Measurements from ENCODE around the gene AMH. TPM values are rescaled to one million over a fixed set of nuclear protein-coding genes. Genes with fewer than 3 reads are reported as not detected.

AMH gene
- total RNA-seq, 1 donor from 2014 or later: 0.86 TPM

DNA sequence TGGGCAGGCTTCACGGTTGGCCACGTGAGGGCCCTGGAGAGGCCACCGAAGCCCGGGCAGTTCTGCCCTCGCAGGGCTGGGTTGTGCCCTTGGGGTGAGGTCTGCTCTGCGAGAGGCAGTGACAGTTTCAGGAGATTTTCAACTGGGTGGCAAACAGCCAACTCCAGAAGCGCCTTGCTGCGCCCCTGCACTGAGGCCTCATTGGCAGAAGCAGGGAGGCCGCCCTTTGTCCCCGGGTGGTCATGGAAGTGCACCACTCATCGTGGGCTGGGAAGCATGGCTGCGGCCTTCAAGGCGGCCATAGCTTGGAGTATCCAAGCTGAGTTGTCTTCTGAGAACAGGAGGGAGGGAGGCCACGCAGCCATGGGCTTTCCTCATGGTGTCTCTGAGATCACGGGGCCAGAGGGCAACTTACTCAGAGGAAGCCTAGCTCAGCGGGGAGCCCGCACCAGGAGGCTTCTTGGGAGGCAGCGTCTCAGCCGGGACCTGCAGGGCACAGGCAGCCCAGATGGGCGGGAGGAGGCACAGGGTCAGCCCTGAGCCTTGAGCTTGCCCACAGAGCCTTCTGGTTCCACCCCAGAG lies 27.8 kb upstream of the AMH start:
- DNase-seq (ENCODE audit: low read depth, low spot score): no peak

DNA sequence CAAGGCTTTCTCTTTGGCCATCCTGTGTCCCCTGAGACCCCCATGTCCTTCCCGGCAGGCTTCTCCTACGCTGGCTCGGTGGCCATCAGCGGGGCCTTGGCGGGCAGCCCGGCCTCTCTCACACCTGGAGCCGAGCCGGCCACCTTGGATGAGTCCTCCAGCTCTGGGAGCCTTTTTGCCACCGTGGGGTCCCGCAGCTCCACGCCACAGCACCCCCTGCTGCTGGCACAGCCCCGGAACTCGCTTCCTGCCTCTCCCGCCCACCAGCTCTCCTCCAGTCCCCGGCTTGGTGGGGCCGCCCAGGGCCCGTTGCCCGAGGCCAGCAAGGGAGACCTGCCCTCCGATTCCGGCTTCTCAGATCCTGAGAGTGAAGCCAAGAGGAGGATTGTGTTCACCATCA lies 27.2 kb upstream of the AMH start:
- DNase-seq (ENCODE audit: low read depth, low spot score): no peak

DNA sequence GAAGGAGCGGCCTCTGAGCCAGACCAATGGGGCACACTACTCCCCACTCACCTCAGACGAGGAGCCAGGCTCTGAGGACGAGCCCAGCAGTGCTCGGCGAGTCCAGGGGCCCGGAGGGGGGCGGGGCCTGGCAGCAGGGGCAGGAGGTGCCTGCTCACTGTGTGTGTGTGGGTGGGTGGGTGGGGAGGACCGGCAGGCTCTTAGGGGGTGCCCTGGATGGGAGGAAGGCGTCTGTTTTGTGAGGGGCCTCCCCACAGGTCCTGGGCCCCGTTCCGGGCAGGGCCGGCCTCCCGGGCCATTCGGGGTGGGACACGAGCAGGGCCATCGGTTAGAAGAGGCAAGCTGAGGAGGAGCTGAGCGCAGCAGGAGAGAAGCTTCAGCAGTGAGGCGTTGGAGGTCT lies 25.7 kb upstream of the AMH start:
- DNase-seq (ENCODE audit: low read depth, low spot score): no peak

DNA sequence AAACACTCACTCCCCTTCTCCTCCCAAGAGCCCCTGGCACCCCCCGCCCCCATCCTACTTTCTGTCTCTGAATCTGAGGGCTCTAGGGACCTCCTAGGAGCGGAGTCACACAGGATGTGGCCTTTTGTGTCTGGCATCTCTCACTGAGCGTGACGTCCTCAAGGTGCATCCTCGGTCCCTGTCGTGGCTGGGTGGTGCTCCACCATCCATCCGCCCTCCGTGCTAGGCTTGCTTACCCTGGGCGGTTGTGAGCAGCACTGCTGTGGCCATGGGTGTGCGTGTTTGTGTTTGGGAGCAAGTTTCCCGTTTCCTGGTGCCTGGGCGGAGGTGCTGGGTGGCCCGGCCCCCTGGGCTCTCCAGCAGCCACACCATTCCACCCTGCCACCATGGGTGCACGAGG lies 25.2 kb upstream of the AMH start:
- DNase-seq (ENCODE audit: low read depth, low spot score): no peak

DNA sequence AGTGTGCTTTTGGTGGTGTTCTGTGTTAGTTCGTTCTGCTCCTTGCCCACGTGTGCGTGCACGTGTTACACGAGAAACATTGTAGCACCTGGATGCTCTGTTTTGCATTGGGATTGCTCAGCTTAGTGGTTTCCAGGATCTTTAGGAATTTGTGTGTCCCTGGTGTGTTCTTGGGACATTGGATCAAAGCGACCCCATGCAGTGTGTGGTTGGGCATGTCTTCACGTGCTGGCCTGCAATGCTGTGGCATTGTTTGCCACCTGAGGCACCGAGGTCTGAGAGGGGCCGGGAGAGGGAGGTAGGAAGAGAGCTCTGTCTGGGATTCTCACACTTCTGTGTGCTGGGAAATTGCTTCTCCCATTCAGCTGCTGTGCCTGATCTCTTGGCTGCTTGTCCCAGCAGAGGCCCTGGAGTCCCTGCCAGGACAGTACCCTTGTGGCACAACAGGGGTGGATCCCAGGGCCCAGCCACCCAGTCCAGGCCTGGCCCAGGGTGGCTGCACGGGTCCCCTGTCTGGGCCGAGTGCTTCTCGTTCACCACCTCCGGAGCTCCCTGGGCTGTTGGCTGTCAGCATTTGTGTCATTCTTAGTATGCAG lies 24.3 kb upstream of the AMH start:
- no peak for DNase-seq (ENCODE audit: low read depth, low spot score)

DNA sequence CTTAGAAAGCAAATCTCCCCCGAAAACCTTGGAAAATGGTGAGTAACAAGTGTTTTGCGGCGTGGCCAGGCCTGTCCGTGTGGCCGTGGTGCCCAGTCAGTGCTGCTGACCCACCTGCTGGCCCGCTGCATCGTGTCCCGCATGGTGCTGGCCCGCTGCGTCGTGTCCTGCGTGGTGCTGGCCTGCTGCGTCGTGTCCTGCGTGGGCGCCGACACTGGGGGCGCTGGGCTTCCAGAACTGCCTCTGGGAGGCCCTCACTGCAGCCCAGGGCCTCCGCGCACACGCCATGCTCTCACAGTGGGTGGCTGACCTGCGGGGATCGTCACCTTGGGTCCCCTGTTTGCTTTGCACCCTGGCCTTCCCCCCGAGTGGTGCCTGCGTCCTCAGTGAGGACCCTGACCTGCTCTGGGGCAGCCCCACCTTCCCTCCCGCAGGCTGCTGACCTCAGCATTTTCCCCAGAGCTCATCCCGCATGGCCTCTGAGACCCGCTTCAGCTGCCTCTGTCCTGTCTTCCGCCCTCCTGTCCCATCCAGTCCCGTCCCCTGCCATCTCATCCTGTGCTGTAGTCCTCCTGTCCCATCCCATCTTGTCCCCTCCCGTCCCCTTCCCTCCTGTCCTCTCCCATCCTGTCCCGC lies 23.6 kb upstream of the AMH start:
- DNase-seq (ENCODE audit: low read depth, low spot score): no peak

DNA sequence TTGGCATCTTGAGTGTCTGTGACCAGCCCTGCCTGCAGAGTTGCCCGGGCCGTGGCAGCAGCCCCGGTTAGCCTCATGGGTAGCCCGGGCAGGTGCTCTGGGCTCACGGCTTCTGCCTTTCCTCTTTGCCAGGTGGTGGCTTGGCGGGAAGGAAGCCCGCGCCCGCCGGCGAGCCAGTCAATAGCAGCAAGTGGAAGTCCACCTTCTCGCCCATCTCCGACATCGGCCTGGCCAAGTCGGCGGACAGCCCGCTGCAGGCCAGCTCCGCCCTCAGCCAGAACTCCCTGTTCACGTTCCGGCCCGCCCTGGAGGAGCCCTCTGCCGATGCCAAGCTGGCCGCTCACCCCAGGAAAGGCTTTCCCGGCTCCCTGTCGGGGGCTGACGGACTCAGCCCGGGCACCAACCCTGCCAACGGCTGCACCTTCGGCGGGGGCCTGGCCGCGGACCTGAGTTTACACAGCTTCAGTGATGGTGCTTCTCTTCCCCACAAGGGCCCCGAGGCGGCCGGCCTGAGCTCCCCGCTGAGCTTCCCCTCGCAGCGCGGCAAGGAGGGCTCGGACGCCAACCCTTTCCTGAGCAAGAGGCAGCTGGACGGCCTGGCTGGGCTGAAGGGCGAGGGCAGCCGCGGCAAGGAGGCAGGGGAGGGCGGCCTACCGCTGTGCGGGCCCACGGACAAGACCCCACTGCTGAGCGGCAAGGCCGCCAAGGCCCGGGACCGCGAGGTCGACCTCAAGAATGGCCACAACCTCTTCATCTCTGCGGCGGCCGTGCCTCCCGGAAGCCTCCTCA lies 22.9 kb upstream of the AMH start:
- DNase-seq (ENCODE audit: low read depth, low spot score): no peak

DNA sequence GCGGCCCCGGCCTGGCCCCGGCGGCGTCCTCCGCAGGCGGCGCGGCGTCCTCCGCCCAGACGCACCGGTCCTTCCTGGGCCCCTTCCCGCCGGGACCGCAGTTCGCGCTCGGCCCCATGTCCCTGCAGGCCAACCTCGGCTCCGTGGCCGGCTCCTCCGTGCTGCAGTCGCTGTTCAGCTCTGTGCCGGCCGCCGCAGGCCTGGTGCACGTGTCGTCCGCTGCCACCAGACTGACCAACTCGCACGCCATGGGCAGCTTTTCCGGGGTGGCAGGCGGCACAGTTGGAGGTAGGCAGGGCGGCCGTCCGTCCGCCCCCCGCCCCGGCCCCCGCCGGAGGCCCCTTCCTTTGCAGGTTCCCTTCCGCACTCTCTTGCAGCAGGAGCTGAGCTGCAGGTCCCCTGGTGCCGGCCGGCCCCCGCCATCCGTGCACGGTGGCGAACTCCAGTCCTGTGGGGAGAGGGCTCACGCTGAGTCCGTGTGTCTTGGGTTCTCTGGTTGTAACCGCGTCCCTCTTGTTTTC lies 22.2 kb upstream of the AMH start:
- no peak for DNase-seq (ENCODE audit: low read depth, low spot score)

DNA sequence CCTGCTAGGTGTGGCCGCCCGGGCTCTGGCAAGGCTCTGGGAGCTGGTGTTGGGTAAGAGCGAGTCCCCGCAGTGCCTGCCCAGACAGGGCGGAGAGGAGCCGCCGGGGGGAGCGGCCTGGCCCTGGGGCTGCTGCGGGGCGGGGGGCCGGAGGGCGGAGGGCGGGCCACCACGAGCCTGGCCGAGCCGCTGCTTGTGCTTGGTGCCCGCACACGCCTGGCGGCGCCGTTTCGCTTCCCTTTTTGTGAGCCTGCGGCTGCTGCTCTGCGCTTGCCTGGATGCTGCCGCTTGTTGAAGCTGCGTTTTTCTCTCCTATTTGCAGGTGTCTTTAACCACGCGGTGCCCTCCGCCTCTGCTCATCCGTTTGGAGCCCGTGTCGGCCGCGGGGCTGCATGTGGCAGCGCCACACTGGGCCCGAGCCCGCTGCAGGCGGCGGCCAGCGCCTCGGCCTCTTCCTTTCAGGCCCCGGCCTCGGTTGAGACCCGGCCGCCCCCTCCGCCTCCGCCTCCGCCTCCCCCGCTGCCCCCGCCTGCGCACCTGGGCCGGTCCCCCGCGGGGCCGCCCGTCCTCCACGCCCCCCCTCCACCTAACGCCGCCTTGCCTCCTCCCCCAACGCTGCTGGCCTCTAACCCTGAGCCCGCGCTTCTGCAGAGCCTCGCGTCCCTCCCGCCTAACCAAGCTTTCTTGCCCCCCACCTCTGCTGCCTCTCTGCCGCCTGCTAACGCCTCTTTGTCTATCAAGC lies 21.5 kb upstream of the AMH start:
- DNase-seq (ENCODE audit: low read depth, low spot score): no peak

DNA sequence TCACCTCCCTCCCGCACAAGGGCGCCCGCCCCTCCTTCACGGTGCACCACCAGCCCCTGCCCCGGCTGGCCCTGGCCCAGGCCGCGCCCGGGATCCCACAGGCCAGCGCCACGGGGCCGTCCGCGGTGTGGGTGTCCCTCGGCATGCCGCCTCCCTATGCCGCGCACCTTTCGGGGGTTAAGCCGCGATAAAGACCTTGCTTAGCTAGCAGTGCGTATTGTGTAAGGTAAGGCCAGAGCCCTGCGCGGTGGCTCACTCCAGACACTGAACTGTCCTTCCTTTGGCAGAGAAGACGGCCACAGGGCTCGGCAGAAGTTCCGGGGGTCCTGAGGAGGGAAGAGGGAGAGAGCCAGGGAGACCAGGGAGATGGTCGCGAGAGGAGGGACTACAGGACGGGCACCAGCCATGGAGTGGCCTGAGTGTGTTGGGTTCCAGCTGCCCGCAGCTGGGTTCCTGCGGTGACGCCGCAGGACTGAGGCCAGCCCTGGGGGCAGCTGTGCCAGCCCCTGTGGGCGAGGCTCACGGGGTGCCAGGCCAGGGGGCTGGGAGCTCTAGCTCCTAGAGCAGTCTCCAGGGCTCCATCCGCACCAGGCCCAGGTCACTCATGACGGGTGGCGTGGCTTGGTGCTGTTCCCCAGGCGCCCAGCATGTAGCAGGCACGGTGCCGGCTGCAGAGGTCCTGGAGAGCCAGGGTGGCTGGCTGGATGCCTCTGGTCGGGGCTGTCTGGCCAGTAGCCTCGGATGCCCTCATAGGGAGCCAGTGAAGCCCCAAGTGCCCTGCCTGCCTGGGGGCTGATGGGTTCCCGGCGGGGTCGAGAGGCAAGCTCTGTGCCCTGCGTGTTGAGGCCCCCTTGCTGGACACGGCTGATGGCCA lies 20.7 kb upstream of the AMH start:
- DNase-seq (ENCODE audit: low read depth, low spot score): no peak

DNA sequence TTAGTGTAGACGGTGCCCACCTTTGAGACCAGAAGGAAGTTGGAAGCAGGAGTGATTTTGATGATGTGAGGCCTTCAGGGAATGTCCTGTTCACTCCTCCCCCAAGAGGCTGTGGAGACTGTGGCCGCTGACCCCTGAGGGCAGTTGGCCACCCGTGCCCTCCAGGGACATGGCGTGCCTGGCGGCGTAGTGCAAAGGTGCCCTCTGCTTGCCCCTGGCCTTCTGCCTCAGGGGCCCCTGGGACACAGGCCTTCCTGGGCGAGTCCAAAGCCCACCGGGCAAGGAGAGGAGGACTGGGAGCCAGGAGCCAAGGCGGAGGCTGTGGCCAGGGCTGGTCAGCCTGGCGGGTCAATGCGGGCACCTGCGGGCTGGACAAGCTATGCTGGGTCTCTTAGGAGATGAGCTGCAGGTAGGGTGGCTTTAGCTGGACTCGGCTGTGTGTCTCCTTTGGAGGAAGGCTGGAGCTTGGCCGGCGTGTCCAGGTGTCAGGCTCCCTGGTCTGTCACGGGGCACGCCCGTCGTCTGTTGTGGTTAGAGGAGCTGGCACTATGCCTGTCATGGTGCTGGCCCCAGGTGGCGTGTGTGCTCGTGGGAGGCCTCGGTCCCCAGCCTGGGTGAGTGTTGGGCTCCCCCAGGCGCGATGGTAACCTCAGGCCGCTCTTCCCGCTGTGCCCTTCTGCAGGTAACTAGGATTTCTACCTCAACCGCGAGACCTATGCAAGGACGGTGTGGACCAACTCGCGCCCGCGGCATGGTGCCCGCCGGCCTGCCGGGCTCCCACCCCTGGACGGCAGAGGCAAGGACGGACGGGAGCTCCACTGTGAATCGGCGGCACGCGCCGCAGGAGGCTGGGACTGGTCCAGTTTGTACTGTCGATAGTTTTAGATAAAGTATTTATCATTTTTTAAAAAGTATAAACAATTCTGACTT lies 19.8 kb upstream of the AMH start:
- DNase-seq (ENCODE audit: low read depth, low spot score): no peak

DNA sequence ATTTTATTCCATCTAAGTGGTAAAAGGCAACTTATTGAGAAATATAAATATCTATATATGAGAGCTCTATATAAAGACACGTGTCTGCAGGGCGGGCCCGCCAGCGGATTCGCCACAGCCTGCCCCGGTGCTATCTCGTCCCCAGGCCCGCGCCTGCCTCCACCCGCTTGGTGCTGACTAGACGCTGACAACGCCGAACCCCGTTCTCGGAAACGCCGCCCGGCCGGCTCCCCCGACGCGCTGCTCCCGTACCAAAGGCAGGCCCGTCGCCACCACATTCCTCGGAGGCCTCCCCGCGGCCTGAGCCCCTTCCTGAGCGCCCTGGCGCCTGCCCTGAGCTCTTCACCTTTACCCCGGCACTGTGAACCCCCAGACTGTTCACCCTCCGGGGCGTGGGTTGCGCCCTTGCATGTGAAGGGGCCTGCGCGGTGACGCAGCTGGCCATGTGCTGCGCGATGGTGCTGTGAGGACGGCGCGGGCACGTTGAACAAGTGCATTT lies 19.0 kb upstream of the AMH start:
- no peak for DNase-seq (ENCODE audit: low read depth, low spot score)

DNA sequence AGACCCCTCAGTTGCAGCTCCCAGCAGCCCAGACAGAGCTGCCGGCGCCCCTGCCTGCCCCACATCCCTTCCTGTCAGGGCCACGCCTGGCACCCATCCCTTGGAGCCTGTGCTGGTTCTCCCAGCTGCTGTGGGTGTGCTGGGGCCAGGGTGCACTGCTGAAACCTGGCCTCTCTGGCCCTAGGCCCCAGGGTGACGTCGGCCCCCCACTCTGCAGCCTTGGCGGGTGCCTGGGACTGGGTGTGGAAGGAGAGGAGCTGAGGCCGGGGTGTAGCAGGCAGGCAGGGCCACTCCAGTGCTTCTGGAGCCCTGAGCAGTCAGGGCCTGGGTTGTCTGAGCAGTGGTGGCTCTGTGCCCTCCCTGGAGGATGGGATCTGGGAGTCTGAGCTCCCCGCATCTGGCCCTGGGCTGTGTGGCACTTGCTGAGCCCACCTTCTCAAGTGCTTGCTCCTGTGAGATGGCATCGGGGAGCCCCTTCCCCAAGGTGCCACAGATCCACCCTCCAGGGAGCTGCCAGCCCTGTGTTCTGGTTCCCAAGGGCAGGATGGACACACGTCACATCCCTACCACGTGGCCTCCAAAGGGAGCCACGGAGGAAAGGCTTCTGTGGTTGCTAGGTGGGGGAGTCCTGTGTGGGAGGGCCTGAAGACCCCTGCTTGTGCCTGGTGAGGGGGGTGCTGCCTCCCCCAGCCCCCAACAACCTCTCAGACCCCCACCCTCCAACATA lies 18.2 kb upstream of the AMH start:
- DNase-seq (ENCODE audit: low read depth, low spot score): no peak

DNA sequence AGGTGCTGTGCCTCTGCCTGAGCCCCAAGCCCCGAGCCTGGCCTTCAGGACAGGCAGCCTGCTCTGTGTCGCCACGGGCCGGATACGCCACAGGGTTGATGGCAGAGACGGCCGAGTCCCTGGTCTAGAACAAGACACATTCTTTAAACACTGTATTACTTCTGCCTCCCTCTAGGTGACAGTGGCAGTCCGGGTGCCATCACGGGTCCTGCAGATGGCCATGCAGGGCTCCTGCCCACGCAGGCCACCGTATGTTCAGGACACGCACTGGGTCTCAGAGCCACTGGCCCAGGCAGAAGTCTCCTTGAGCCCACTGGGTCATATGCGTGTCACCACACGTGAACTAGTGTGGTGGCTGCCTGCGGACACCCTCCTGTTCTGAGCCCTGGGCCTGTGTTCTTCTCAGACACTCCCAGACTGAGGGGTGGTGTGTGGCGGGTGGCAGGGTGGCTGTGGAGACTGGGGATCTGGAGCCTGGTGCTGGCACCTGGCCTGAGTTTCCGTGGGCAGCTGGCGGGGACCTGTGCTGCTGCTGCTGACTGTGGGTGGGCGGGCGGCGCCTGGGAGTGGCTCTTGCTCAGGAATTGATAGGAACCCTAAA lies 17.4 kb upstream of the AMH start:
- no peak for DNase-seq (ENCODE audit: low read depth, low spot score)

DNA sequence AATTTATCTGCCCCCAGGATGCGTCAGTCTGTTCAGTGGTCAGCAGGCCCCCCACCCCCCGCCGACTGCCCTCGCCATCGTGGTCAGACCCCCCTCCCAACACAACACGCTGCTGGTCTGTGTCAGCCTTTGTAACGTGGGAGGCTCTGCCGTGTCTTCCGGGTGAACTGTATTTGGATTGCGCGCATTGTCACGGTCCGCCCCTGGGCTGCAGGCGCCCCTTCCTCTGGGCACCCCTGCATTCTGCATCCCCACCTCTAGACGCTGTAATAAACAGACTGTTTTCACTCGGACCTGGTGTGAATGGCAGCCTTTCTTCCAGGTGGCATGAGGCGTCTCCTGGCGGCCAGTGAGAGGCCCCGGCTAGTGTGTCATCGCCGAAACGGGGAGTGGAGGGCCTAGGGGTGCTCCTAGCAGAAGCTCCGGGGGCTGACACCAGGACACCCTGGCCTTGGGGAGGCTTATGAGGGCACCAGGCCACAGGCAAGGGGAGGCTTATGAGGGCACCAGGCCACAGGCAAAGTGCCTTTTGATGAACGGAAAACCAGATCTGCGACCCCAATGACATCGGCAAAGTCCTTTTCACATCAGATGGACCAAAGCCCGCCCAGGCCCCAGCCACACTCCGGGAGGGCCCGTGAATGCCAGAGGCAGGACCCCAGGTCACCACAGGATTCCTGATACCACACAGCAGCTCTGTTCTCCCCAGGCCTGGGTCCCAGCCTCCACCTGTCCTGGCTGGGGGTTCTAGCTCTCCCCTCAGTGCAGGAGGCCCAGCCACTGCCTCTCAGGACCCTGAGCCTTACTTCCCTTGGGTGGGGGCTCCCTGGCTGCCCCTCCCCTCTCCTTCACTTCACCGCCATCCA lies 16.6 kb upstream of the AMH start:
- DNase-seq (ENCODE audit: low read depth, low spot score): no peak

DNA sequence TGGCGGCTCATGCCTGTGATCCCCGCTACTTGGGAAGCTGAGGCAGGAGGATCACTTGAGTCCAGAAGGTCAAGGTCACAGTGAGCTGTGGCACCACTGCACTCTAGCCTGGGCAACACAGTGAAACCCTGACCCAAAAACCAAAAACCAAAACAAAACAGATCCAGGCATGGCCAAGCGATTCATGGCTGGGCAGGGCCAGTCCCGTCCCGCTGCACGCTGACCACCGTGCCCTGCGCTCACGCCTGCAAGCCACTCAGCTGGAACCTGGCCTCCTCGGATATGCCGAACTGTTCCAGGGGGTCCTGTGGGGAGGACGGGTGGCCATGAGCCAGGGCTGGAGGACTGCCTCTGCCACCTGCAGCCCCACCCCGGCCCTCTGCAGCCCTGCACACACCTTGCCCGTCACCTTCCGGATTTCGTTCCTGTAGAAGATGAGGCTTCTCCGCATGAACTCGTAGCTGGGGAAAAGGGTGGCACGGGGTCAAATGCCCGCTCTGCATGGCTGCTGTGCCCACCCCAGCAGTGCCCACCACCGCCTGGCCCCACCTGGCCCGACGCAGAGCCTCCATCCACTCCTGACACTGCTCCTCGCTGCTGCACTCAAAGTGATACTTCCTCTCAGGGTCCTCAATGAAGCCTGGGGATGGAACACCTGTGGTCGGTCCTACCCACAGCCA lies 15.4 kb upstream of the AMH start:
- no peak for DNase-seq (ENCODE audit: low read depth, low spot score)

DNA sequence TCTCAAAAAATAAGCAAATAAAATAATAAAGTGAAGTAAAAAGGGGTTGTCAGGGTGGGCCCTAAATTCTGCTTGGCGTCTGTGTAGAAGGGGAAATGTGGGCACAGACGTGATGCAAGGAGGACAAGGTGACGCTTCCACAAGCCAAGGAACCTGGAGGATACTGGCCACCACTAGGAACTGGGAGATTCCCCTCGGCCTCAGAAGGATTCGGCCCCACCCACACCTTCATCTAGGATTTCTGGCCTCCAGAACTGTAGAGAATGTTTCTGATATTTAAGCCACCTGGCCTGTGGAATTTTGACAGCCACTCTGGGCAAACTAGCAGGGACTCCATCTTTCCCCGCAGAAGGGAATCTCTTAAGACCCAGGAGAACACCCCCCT lies 14.1 kb upstream of the AMH start:
- DNase-seq (ENCODE audit: low read depth, low spot score): no peak

Data from pulmonary artery endothelial cell (primary cell).